Astrocyte (in vitro differentiated cells and primary cell): Measurements from ENCODE around the gene FAF2.

Experiments used
- EZH2 ChIP-seq: IDR thresholded peaks from 2 replicates; pipeline ENCODE4 v1.6.1; 2012; ENCODE audit warnings: mild to moderate bottlenecking, low read length, inconsistent platforms; ENCODE audit not compliant: insufficient read depth
- TF ChIP-seq, protein P1 (sequence below): IDR thresholded peaks from 2 replicates; pipeline ENCODE4 v1.5.1; 2011; ENCODE audit warnings: low read depth, mild to moderate bottlenecking, inconsistent platforms, low read length, moderate library complexity; ENCODE audit not compliant: insufficient read depth

DNA sequence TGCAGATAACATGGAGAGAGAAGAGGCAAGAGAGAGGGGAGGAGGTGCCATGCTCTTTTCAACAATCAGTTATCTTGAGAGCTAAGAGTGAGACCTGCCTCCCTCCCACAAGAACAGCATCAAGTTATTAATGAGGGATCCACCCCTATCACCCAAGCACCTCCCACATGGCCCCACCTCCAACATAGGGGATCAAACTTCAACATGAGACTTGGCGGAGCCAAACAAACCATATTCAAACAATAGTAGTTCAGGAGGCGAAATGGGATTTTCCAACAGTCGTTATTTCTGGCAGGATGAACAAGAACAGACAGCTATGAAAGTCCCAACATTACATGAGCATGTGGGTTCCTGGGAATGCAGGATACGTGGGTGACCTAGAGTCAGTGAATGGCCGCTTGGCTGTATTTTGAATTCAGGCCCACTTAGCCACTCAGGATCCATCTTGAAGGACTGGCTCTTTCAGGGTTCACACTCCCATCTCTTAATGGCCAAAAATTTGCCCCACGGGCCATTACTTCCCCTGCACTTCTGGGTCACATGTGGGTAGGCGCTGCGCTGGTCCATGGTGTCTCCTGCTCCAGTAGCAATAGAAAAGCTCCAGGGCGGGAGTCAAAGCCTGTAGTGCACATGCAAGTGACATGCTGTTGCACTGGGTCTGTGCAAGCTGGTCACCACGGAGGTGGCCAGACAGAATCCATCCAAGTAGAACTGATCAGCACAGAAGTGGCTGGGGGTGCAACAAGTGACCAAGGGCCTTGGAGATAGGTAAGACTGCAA, 7.1 kb upstream of the FAF2 start:
- no peak for TF ChIP-seq EZH2
- TF ChIP-seq, protein P1, sequence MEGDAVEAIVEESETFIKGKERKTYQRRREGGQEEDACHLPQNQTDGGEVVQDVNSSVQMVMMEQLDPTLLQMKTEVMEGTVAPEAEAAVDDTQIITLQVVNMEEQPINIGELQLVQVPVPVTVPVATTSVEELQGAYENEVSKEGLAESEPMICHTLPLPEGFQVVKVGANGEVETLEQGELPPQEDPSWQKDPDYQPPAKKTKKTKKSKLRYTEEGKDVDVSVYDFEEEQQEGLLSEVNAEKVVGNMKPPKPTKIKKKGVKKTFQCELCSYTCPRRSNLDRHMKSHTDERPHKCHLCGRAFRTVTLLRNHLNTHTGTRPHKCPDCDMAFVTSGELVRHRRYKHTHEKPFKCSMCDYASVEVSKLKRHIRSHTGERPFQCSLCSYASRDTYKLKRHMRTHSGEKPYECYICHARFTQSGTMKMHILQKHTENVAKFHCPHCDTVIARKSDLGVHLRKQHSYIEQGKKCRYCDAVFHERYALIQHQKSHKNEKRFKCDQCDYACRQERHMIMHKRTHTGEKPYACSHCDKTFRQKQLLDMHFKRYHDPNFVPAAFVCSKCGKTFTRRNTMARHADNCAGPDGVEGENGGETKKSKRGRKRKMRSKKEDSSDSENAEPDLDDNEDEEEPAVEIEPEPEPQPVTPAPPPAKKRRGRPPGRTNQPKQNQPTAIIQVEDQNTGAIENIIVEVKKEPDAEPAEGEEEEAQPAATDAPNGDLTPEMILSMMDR, result no peak
